Erythroblast (primary cell): ENCODE measurements around the gene KIRREL3.

Experiments
- DNase-seq, 2 experiments: peaks; one replicate each; lab custom pipeline; 2025; lab: John Stamatoyannopoulos, UW
- GATA1 ChIP-seq: IDR thresholded peaks from 2 replicates; pipeline ENCODE4 v1.6.1; 2011; ENCODE audit warnings: low read depth, mild to moderate bottlenecking, control low read depth, low read length, moderate library complexity
- POLR2A ChIP-seq: IDR thresholded peaks from 2 replicates; pipeline ENCODE4 v1.6.1; 2011; ENCODE audit warnings: mild to moderate bottlenecking, low read length

KIRREL3 gene

GRCh38 chr11:126823274-126823673, 177.3 kb downstream of the KIRREL3 start:
- no peak for TF ChIP-seq POLR2A

GRCh38 chr11:126821827-126822226, 178.7 kb downstream of the KIRREL3 start:
- no peak for DNase-seq
- TF ChIP-seq POLR2A = no peak
- TF ChIP-seq GATA1 = no peak

More at GRCh38 chr11:126823274-126823673, 177.3 kb downstream of the KIRREL3 start:
- DNase-seq = no peak

GRCh38 chr11:126819194-126819593, 181.4 kb downstream of the KIRREL3 start:
- no peak for DNase-seq
- no peak for TF ChIP-seq GATA1
- TF ChIP-seq POLR2A = no peak

GRCh38 chr11:126817523-126818450, 182.8 kb downstream of the KIRREL3 start:
- TF ChIP-seq GATA1 (no peak), POLR2A (no peak)
- DNase-seq = no peak

- no peak for DNase-seq
Measured at GRCh38 chr11:126817096-126817495, 183.5 kb downstream of the KIRREL3 start.

GRCh38 chr11:126816645-126817044, 183.9 kb downstream of the KIRREL3 start:
- DNase-seq = no peak
- no peak for TF ChIP-seq GATA1
- no peak for TF ChIP-seq POLR2A

More at GRCh38 chr11:126817096-126817495, 183.5 kb downstream of the KIRREL3 start:
- TF ChIP-seq POLR2A = no peak
- no peak for TF ChIP-seq GATA1

- DNase-seq = no peak
- TF ChIP-seq POLR2A (no peak), GATA1 (no peak)
Measured at GRCh38 chr11:126815111-126815510, 185.5 kb downstream of the KIRREL3 start.

GRCh38 chr11:126810776-126811175, 189.8 kb downstream of the KIRREL3 start:
- no peak for DNase-seq
- TF ChIP-seq GATA1 (no peak), POLR2A (no peak)

GRCh38 chr11:126809514-126810289, 190.9 kb downstream of the KIRREL3 start:
- TF ChIP-seq POLR2A (no peak), GATA1 (no peak)

GRCh38 chr11:126808836-126809235, 191.7 kb downstream of the KIRREL3 start:
- no peak for DNase-seq
- TF ChIP-seq GATA1 (no peak), POLR2A (no peak)

More at GRCh38 chr11:126809514-126810289, 190.9 kb downstream of the KIRREL3 start:
- no peak for DNase-seq

- no peak for TF ChIP-seq GATA1
- TF ChIP-seq POLR2A = no peak
- DNase-seq = no peak
Measured at GRCh38 chr11:126808296-126808695, 192.3 kb downstream of the KIRREL3 start.

- TF ChIP-seq POLR2A (no peak), GATA1 (no peak)
- DNase-seq = no peak
Measured at GRCh38 chr11:126805870-126806269, 194.7 kb downstream of the KIRREL3 start.

- DNase-seq = no peak
- no peak for TF ChIP-seq POLR2A
- no peak for TF ChIP-seq GATA1
Measured at GRCh38 chr11:126804363-126804762, 196.2 kb downstream of the KIRREL3 start.

GRCh38 chr11:126800009-126800408, 200.6 kb downstream of the KIRREL3 start:
- no peak for TF ChIP-seq GATA1
- TF ChIP-seq POLR2A = no peak
- DNase-seq = no peak
